H1 (cell line): ENCODE results near the gene KCNH8. TPM values are rescaled to one million over a fixed set of nuclear protein-coding genes. Genes with fewer than 3 reads are reported as not detected.

Experiments
- CTCF ChIA-PET: fragments of 300-600 bp; sonication (Branson Sonifier 250); formaldehyde crosslinking; loops from one replicate; lab custom pipeline; 2021; ENCODE audit not compliant: partially characterized antibody; lab: Charles Lee
- POLR2A ChIA-PET: fragments of 300-600 bp; sonication (Branson Sonifier 250); formaldehyde crosslinking; loops from one replicate; lab custom pipeline; 2021; ENCODE audit warnings: inconsistent platforms; ENCODE audit not compliant: partially characterized antibody; lab: Charles Lee
- DNase-seq, 2 experiments: peaks; one replicate each; pipeline versions ENCODE4 v3.0.0 to v3.0.0-alpha.2; 2010 to 2022; ENCODE audit warnings: low spot score in 2 of 2, low read depth in 1 of 2, mixed read lengths in 1 of 2
- FAIRE-seq: peaks from 2 replicates; lab custom pipeline; 2011; peaks lifted over from hg19 to GRCh38; lab: Jason Lieb, UNC
- H2AFZ ChIP-seq: 2 replicates; pipeline ENCODE4 v1.8.1; 2012; ENCODE audit warnings: low read length, inconsistent platforms
- H2AK5ac ChIP-seq: 2 replicates; pipeline ENCODE4 v1.6.1; 2013; ENCODE audit warnings: low read depth, low read length
- H2BK120ac ChIP-seq: replicated peaks from 2 replicates; pipeline ENCODE3; 2013; ENCODE audit warnings: low read depth, low read length, inconsistent platforms
- H2BK12ac ChIP-seq: 2 replicates; pipeline ENCODE4 v1.6.1; 2013; ENCODE audit warnings: low read depth, low read length
- H2BK15ac ChIP-seq: 2 replicates; pipeline ENCODE4 v1.6.1; 2013; ENCODE audit warnings: low read length
- H2BK20ac ChIP-seq: 2 replicates; pipeline ENCODE4 v1.6.1; 2013; ENCODE audit warnings: low read length
- H2BK5ac ChIP-seq: 2 replicates; pipeline ENCODE4 v1.6.1; 2013; ENCODE audit warnings: low read depth, low read length
- H3K14ac ChIP-seq: 2 replicates; pipeline ENCODE4 v1.6.1; 2013; ENCODE audit warnings: inconsistent platforms; ENCODE audit not compliant: insufficient read length
- H3K18ac ChIP-seq: 2 replicates; pipeline ENCODE4 v1.6.1; 2013; ENCODE audit warnings: low read length; ENCODE audit errors: extremely low read depth
- H3K23ac ChIP-seq: 2 replicates; pipeline ENCODE4 v1.6.1; 2013; ENCODE audit warnings: inconsistent platforms; ENCODE audit not compliant: insufficient read length
- H3K23me2 ChIP-seq: 2 replicates; pipeline ENCODE4 v1.6.1; 2013; ENCODE audit warnings: low read depth, low read length
- H3K27ac ChIP-seq: 2 replicates; pipeline ENCODE4 v1.6.1; 2011; ENCODE audit warnings: low read depth, low read length, inconsistent platforms
- H3K27me3 ChIP-seq, 4 experiments: replicated peaks in 1 of 4; 1 replicate in 1 of 4; 2 replicates in 3 of 4; pipeline versions ENCODE4 v1.6.1 to v1.8.1; 2011 to 2013; ENCODE audit warnings: low read length in 3 of 4, mild to moderate bottlenecking in 3 of 4, inconsistent platforms in 2 of 4, mixed read lengths in 2 of 4, moderate library complexity in 1 of 4; ENCODE audit not compliant: control insufficient read depth in 3 of 4, insufficient read depth in 3 of 4; ENCODE audit errors: extremely low read depth in 1 of 4
- H3K36me3 ChIP-seq, 4 experiments: 2 replicates each; pipeline versions ENCODE4 v1.6.1 to v1.8.1; 2011 to 2013; ENCODE audit warnings: mild to moderate bottlenecking in 4 of 4, low read length in 3 of 4, moderate library complexity in 2 of 4, control low read depth in 1 of 4, inconsistent platforms in 1 of 4; ENCODE audit not compliant: insufficient read depth in 4 of 4, control insufficient read depth in 2 of 4
- H3K4ac ChIP-seq: replicated peaks from 2 replicates; pipeline ENCODE3; 2013; ENCODE audit warnings: low read length, low read depth, mixed read lengths, inconsistent platforms; ENCODE audit not compliant: insufficient read length
- H3K4me1 ChIP-seq, 4 experiments: replicated peaks in 1 of 4; 1 replicate in 1 of 4; 2 replicates in 3 of 4; pipeline versions ENCODE4 v1.6.1 to v1.8.1; 2011 to 2013; ENCODE audit warnings: low read length in 3 of 4, inconsistent platforms in 2 of 4, mixed read lengths in 1 of 4; ENCODE audit not compliant: insufficient read depth in 4 of 4, control insufficient read depth in 3 of 4
- H3K4me2 ChIP-seq, 2 experiments: 2 replicates each; pipeline versions ENCODE4 v1.6.1 to v1.8.1; 2011 to 2013; ENCODE audit warnings: low read depth in 2 of 2, low read length in 2 of 2, control low read depth in 1 of 2, inconsistent platforms in 1 of 2, mild to moderate bottlenecking in 1 of 2; ENCODE audit not compliant: insufficient read depth in 1 of 2
- H3K4me3 ChIP-seq, 4 experiments: fragments of 200-600, 300-600 bp in 1 of 4; sonication (generic), shearing (Covaris generic), sonication (Bioruptor Twin) in 1 of 4; 2 replicates each; pipeline versions ENCODE4 v1.5.1 to v1.8.1; 2011 to 2016; ENCODE audit warnings: low read length in 4 of 4, low read depth in 3 of 4, control low read depth in 2 of 4, inconsistent platforms in 2 of 4, mild to moderate bottlenecking in 2 of 4, mixed read lengths in 1 of 4, moderate library complexity in 1 of 4; ENCODE audit not compliant: insufficient read depth in 2 of 4; ENCODE audit errors: extremely low read depth in 1 of 4
- H3K56ac ChIP-seq: replicated peaks from 2 replicates; pipeline ENCODE3; 2013; ENCODE audit warnings: low read depth, mild to moderate bottlenecking, mixed read lengths, low read length, inconsistent platforms; ENCODE audit not compliant: insufficient read length
- H3K79me1 ChIP-seq: 2 replicates; pipeline ENCODE4 v1.6.1; 2013; ENCODE audit warnings: low read depth, low read length, control low read depth
- H3K79me2 ChIP-seq, 2 experiments: 2 replicates each; pipeline versions ENCODE4 v1.6.1 to v1.8.1; 2012 to 2013; ENCODE audit warnings: low read length in 2 of 2, mild to moderate bottlenecking in 2 of 2, inconsistent platforms in 1 of 2; ENCODE audit not compliant: insufficient read depth in 2 of 2, control insufficient read depth in 1 of 2
- H3K9ac ChIP-seq, 4 experiments: replicated peaks in 1 of 4; 1 replicate in 1 of 4; 2 replicates in 3 of 4; pipeline versions ENCODE4 v1.6.1 to v1.8.1; 2011 to 2013; ENCODE audit warnings: low read depth in 3 of 4, low read length in 3 of 4, control low read depth in 2 of 4, mild to moderate bottlenecking in 2 of 4, moderate library complexity in 2 of 4, inconsistent platforms in 1 of 4; ENCODE audit errors: extremely low read depth in 1 of 4
- H3K9me3 ChIP-seq, 2 experiments: 2 replicates each; pipeline versions ENCODE4 v1.6.1 to v1.8.1; 2012 to 2013; ENCODE audit warnings: mild to moderate bottlenecking in 2 of 2, moderate library complexity in 2 of 2, control low read depth in 1 of 2, inconsistent platforms in 1 of 2, low read depth in 1 of 2, low read length in 1 of 2, mixed read lengths in 1 of 2; ENCODE audit not compliant: insufficient read depth in 2 of 2
- H4K20me1 ChIP-seq, 2 experiments: replicated peaks in 1 of 2; 2 replicates each; pipeline versions ENCODE3 to v1.8.1; 2011 to 2013; ENCODE audit warnings: inconsistent platforms in 2 of 2, low read length in 2 of 2, mild to moderate bottlenecking in 1 of 2; ENCODE audit not compliant: insufficient read depth in 2 of 2, control insufficient read depth in 1 of 2
- H4K5ac ChIP-seq: 2 replicates; pipeline ENCODE4 v1.6.1; 2013; ENCODE audit warnings: low read length, low read depth, mixed read lengths, inconsistent platforms; ENCODE audit not compliant: insufficient read length
- H4K8ac ChIP-seq: 2 replicates; pipeline ENCODE4 v1.8.0; 2013; ENCODE audit warnings: mild to moderate bottlenecking, moderate library complexity, low read length, inconsistent platforms; ENCODE audit not compliant: insufficient read depth; ENCODE audit errors: extremely low read depth
- H4K91ac ChIP-seq: replicated peaks from 2 replicates; pipeline ENCODE3; 2013; ENCODE audit warnings: low read length, mixed read lengths, inconsistent platforms; ENCODE audit not compliant: insufficient read length
- CBX5 ChIP-seq: fragments of 300-800, 300-1000 bp; sonication (generic); IDR thresholded peaks from 2 replicates; pipeline ENCODE4 v1.7.1; 2016; ENCODE audit warnings: antibody characterized with exemption, low read length, low read depth
- CBX8 ChIP-seq: fragments of 300-800, 300-1000 bp; sonication (generic); IDR thresholded peaks from 2 replicates; pipeline ENCODE4 v1.7.1; 2016; ENCODE audit warnings: low read depth, low read length, borderline replicate concordance
- CHD1 ChIP-seq: IDR thresholded peaks from 2 replicates; pipeline ENCODE4 v1.6.1; 2012; ENCODE audit warnings: low read depth, low read length, improper control_type of control experiment
- EP300 ChIP-seq, 2 experiments: IDR thresholded peaks; 1 replicate in 1 of 2; 2 replicates in 1 of 2; pipeline ENCODE4 v1.6.1; 2011 to 2012; ENCODE audit warnings: low read depth in 2 of 2, low read length in 2 of 2, mild to moderate bottlenecking in 2 of 2, borderline replicate concordance in 1 of 2, inconsistent platforms in 1 of 2, moderate library complexity in 1 of 2
- HDAC2 ChIP-seq, 2 experiments: fragments of 300-600 bp in 1 of 2; sonication (generic) in 1 of 2; IDR thresholded peaks; 2 replicates each; pipeline ENCODE4 v1.6.1; 2011 to 2012; ENCODE audit warnings: low read depth in 2 of 2, low read length in 2 of 2, mild to moderate bottlenecking in 2 of 2, moderate library complexity in 2 of 2, borderline replicate concordance in 1 of 2, inconsistent platforms in 1 of 2
- JUN ChIP-seq: IDR thresholded peaks from 2 replicates; pipeline ENCODE4 v1.6.1; 2011; ENCODE audit warnings: low read depth, mild to moderate bottlenecking, improper control_type of control experiment, low read length
- KDM1A ChIP-seq: fragments of 200-600, 300-600 bp; sonication (generic); IDR thresholded peaks from 2 replicates; pipeline ENCODE4 v1.7.1; 2016; ENCODE audit warnings: mild to moderate bottlenecking, low read length, borderline replicate concordance
- PHF8 ChIP-seq: fragments of 200-600 bp; sonication (generic); conservative IDR thresholded peaks from 2 replicates; pipeline ENCODE4 v1.7.1; 2012; ENCODE audit warnings: low read depth, mild to moderate bottlenecking, inconsistent platforms, low read length, moderate library complexity
- POLR2AphosphoS5 ChIP-seq: IDR thresholded peaks from 2 replicates; pipeline ENCODE4 v1.6.1; 2011; ENCODE audit warnings: low read depth, low read length
- RFX5 ChIP-seq: IDR thresholded peaks from 2 replicates; pipeline ENCODE4 v1.6.1; 2011; ENCODE audit warnings: low read depth, low read length, improper control_type of control experiment, borderline replicate concordance
- SIX5 ChIP-seq: IDR thresholded peaks from 2 replicates; pipeline ENCODE4 v1.6.1; 2011; ENCODE audit warnings: mild to moderate bottlenecking, low read depth, low read length
- TAF1 ChIP-seq: IDR thresholded peaks from 2 replicates; pipeline ENCODE4 v1.6.1; 2011; ENCODE audit warnings: mild to moderate bottlenecking, low read depth, low read length
- WGBS, 2 experiments: shearing (Covaris generic) in 1 of 2; methylation state at CpG; one replicate each; pipeline versions ENCODE4 v1.1.6 to v1.1.7; 2013 to 2015; ENCODE audit warnings: low lambda C conversion rate in 2 of 2, mixed read lengths in 2 of 2, inconsistent platforms in 1 of 2, low coverage in 1 of 2, missing lambda C conversion rate in 1 of 2; ENCODE audit not compliant: insufficient replicate concordance in 2 of 2, insufficient coverage in 1 of 2, insufficient read length in 1 of 2; ENCODE audit errors: extremely low coverage in 1 of 2, missing lambda C conversion rate in 1 of 2; 5-methylcytosine and 5-hydroxymethylcytosine counted together
- polyA plus RNA-seq, 7 experiments: library from polyadenylated mRNA; depleted of rRNA in 3 of 7; stranded (reverse) in 5 of 7; unstranded in 2 of 7; fragments of >200 nt in 5 of 7; fragments of 200-250 nt in 2 of 7; gene quantifications; 1 replicate in 5 of 7; 2 replicates in 1 of 7; 4 replicates in 1 of 7; pipeline versions ENCODE4 v1.2.1 to v1.2.3, GENCODE V29; 2011 to 2013; ENCODE audit warnings: missing spikeins in 2 of 7, mixed read lengths in 2 of 7
- total RNA-seq: library from RNA; stranded (reverse); fragmentation: NEBNext Ultra II Directional; extraction: Animal tissue kit (Norgen Biotek cat#: 25700); gene quantifications from 2 replicates; pipeline ENCODE4 v1.2.1, GENCODE V29; 2021

The KCNH8 gene
- total and polyA plus RNA-seq, 2 of the 8 experiments (the other 6 are each of a cell fraction or from before 2014, with no cell fraction given) = 2.2 to 2.4 TPM

DNA sequence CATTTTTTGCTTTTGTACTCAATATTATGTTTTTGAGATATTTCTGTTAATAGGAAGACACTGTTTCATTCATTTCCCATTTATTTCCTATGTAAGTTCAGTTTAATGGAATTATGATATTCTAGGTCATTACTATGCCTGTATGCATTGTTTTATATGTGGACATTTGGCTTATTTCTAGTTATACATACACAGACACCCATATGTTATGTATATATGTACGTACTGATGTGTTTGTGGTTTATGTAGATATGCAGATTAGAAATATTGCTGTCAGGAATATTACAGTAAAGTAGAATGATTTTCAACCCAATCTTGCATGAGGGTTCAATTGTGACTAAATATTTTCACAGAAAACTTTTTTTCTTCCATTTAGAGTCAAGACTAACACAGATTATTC, 190.5 kb downstream of the KCNH8 start:
- Histone ChIP-seq H2BK15ac (no peak overlapping the region), H3K23me2 (no peaks in the 10 kb centered on the region), H3K4me1 (peaks cover 0 to 4% (median 3%) of the 10 kb centered on the region in 4 experiments; a peak in 3 of 7 replicates), H3K36me3 (no peaks in the 10 kb centered on the region), H3K4me2 (no peak overlapping the region), H3K27me3 (no peaks in the 10 kb centered on the region), H3K27ac (no peak overlapping the region), H4K20me1 (no peaks in the 10 kb centered on the region), H3K23ac (no peak overlapping the region), H2BK5ac (no peak overlapping the region), H4K5ac (no peak overlapping the region), H3K9me3 (no peaks in the 10 kb centered on the region), H3K56ac (no peak overlapping the region), H2AK5ac (no peak overlapping the region), H3K18ac (no peak overlapping the region), H4K91ac (no peak overlapping the region), H3K79me1 (no peaks in the 10 kb centered on the region), H3K4ac (no peak overlapping the region), H3K9ac (no peak overlapping the region), H3K4me3 (no peak overlapping the region), H3K14ac (no peak overlapping the region), H2BK20ac (no peak overlapping the region), H2AFZ (no peak overlapping the region), H4K8ac (no peak overlapping the region), H2BK12ac (no peak overlapping the region), H3K79me2 (no peaks in the 10 kb centered on the region), H2BK120ac (no peak overlapping the region)
- 88% methylated on average over 1 of the region's 1 CpG; no CpG with 5 or more reads in 1 of the 2 experiments for WGBS, 2 experiments
- TF ChIP-seq HDAC2 (IDR thresholded peaks at IDR 0.05; ENCODE audit: borderline replicate concordance in 1 of 2, low read depth in 2 of 2, low read length in 2 of 2) (no peak), CHD1 (no peak), JUN (no peak), RFX5 (no peak), CBX5 (no peak), PHF8 (no peak), POLR2AphosphoS5 (no peak), KDM1A (no peak), CBX8 (no peak), EP300 (IDR thresholded peaks at IDR 0.05; ENCODE audit: borderline replicate concordance in 1 of 2, low read depth in 2 of 2, low read length in 2 of 2) (no peak), TAF1 (no peak), SIX5 (no peak)
- POLR2A ChIA-PET = no interaction called here
- FAIRE-seq (no peak), DNase-seq (no peak)
- CTCF ChIA-PET = interaction anchor here (1.1 kb wide), 1 partner anchor 10 kb away, joined by 3 read pairs; no protein-coding TSS in a partner anchor
